A673 (cell line): ENCODE measurements around the gene CAP2.

Experiments
- EZH2 ChIP-seq: fragments of 200-600 bp; sonication (generic); IDR thresholded peaks from 2 replicates; pipeline ENCODE4 v1.6.1; 2017; ENCODE audit warnings: borderline replicate concordance, low read depth, mild to moderate bottlenecking, mixed read lengths, antibody characterized with exemption, low read length; ENCODE audit not compliant: poor library complexity, severe bottlenecking
- TF ChIP-seq, protein P1 (sequence below): fragments of 300-800, 200-600 bp; sonication (generic); conservative IDR thresholded peaks from 2 replicates; pipeline ENCODE4 v1.5.1; 2017; ENCODE audit warnings: low read depth, mild to moderate bottlenecking, antibody characterized with exemption, low read length, moderate library complexity, mixed read lengths

DNA sequence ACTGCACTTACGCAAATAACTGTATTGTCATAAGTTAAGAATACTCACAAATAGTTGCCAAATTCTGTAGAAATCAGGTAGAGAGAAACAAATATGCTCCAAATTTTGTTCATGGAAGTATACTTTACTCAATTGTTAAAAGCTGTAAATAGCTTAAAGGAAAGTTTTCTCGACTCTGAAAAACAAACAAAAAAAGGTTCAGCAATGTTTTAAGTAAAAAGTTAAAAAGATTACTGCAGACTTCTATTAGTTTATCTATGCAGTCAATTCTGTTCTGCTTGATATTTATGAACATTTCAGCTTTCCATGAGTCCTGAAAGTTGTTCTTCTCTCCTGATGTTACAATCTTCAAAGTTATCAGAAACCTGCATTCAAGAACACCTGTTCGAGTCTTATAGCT lies 169.2 kb downstream of the CAP2 start:
- TF ChIP-seq EZH2: no peak
- TF ChIP-seq, protein P1, sequence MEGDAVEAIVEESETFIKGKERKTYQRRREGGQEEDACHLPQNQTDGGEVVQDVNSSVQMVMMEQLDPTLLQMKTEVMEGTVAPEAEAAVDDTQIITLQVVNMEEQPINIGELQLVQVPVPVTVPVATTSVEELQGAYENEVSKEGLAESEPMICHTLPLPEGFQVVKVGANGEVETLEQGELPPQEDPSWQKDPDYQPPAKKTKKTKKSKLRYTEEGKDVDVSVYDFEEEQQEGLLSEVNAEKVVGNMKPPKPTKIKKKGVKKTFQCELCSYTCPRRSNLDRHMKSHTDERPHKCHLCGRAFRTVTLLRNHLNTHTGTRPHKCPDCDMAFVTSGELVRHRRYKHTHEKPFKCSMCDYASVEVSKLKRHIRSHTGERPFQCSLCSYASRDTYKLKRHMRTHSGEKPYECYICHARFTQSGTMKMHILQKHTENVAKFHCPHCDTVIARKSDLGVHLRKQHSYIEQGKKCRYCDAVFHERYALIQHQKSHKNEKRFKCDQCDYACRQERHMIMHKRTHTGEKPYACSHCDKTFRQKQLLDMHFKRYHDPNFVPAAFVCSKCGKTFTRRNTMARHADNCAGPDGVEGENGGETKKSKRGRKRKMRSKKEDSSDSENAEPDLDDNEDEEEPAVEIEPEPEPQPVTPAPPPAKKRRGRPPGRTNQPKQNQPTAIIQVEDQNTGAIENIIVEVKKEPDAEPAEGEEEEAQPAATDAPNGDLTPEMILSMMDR: no peak
